NCI-H2196 (cell line): Measurements from ENCODE around the gene UAP1L1.

Experiments
- DNase-seq: peaks from one replicate; lab custom pipeline; 2025; ENCODE audit not compliant: unreplicated experiment; lab: John Stamatoyannopoulos, UW

Gene UAP1L1

DNA sequence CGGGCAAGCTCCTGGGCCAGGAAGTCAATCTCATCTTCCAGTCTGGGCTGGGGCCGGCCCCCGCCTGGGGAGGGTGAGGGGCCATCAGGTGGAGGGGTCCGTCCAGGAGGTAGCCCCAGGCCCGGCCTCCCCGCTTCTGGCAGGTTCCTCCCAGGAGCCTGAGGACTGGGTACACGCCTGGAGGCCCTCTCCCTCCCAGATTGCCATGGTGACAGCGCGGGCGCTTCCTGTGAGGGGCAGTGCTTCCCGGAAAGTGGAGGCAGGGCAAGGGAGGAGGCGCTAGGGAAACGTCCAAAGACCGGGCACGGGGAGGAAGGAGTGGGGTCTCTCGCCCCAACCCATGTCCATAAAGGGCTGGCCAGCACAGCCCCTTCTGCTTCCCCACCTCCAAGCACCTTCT lies 36.2 kb upstream of the UAP1L1 start:
- DNase-seq, result no peak

DNA sequence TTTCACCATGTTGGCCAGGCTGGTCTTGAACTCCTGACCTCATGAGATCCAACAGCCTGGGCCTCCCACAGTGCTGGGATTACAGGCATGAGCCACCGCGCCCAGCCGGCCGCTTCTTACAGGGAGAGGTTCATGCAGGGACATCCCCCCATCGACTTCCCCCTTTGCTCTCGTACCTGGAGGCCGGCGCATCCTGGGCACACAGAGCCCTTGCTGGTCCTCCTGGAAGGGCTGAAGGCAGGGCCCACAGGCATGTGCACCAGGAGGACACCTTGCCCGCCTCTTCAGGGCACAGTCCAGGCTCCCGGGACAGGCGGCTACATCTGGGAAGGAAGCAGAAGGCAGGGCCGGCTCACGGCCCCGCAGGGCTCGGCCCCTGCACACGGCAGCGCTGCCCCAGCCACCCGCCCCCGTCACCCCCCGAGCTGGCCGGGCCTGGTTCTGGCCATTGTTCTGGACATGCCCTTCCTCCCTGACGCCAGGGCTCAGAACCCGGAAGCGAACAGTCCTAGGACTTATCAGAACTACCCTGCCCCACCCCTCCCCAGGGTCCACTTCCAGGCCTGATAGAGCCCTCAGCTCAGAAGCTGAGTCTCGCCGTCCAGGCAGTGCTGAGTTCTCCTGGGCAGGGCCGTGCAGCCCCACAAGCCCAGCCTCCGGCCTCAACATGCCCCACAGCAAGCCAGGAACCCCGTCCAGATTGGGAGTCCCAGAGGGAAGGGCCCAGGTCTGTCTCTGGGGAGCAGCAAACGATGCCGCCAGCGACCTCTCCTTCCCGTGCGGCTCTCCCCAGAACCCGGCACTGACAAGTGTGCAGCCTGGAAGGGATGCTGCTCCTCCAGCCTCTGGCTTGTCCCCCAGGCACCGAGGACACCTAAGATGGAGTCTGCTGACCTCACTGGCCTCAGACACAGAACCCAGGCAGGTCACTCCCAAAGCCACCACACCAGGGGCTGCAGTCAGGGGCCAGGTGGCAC lies 34.3 kb upstream of the UAP1L1 start:
- no peak for DNase-seq

DNA sequence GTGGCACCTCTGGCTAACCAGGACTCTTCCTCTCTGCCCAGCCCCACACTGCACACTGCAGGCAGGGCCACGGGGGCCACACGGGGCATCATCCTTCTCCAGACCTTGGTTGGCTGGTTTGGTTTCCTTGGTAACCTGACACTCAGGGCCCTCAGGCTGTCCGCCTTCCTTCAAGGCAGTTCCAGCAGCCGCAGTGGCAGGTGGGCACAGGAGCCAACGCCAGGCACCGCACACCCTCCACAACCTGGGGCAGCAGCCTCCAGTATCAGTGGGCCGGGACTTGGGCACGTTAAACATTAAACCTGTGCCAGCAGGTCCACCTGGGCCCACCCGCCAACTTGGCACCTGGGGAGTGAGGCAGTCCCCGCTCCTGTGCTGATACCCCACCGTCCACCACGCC lies 33.3 kb upstream of the UAP1L1 start:
- peak; percentile 41 for DNase-seq

DNA sequence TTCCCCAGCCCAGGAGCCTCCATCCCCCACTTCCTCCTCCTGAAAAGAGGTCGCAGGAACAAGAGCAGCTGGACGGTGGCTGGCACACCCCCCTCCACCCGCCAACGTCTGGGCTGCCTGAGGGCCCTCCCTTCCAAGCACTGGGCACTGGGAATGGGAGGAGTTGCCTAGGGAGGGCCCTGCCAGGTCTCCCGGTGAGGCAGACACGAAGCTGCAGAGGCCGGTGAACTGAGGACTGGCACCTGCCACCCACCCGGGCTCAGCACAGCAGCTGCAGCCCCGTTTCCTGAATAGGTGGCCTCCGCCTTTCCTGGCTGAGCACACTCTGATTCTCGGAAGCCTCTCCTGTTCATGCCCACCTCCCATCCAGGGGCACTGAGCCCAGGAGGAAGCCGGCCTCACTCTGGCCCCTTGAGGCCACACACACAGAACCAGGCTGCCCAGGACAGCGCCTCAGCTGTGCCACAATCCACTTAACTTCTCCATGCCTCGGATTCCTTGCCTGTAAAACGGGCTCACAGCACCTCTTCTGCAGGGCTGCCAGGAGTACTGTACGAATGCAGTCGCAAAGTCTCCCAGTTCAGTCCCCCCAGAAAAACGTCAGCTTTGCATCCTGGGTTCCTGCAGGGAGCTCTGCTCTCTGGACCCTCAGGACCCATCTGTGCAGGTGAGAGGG lies 32.7 kb upstream of the UAP1L1 start:
- DNase-seq, result peak; percentile 83

DNA sequence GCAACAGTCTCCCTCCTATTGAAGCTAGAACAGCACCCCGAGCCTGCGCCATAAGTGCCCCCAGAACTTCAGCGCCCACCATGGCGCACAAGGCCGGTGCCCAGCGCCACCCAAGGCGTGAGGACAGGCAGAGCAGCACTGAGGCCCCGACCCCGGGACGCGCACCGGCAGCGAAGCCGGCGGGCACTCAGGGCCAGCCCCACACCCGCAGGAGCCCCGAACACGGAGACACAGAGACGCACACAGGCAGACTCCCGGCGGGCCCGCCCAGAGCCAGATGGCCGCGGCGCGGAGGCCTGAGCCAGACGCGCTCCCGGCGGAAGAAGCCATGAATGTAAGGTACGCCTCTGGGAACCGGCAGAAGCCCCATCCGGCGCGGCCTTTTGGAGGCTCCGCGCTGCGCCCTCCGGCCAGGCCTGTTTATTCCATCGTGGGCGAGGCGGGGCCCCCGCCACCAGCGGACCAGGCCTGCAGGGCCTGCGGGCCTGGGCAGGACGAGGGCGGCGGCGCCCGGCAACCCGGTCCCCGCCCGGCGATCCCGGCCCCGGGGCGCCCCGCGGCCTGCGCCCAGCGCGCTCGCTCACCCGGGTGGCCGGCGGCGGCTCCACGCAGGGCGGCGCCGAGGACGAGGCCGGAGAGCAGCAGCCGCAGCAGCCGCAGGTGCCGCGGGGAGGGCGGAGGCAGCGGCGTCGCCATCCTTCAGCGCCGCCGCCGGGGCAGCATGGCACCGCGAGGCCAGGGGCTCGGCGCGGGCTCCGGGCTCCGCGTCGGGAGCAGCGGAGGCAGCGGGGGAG lies 31.8 kb upstream of the UAP1L1 start:
- DNase-seq, result no peak

DNA sequence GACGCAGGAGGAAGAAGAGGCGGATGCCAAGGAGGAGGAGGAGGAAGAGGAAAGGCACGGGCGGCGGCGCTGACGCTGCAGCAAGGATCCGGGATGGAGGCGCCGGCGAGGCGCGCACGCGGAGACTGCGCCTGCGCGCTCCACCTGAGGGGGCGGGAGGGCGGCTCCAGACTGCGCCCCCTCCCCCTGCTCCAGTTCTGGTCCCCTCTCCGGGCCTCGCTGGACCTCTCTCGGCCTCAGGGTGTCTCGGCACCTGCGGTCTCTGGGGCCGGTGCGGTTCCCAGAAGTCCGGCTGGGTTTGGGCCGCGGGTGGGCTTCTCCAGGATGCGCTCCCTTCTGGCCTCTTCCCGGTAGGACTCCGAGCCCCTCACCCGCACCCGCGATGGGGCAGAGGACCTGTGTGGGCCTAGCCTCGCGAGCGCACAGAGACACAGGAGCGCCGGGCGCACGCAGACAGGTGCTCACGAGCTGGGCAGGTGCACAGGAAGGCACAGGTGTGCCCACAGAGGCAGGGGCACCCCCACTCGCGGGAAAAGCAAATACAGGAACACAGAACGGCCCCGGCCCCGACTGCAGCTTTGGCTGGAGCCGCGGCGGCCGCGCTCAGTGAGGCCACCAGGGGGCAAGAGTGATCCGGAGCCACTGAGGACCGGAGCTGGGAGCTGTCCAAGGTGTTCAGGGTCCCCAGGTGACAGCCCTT lies 31.1 kb upstream of the UAP1L1 start, which contains the start of gene NPDC1:
NPDC1 (minus strand) TSS at position 90 of the 700 bp plus-strand sequence. CDS start 188 bp downstream, outside the sequence.
- peak; percentile 83 for DNase-seq

DNA sequence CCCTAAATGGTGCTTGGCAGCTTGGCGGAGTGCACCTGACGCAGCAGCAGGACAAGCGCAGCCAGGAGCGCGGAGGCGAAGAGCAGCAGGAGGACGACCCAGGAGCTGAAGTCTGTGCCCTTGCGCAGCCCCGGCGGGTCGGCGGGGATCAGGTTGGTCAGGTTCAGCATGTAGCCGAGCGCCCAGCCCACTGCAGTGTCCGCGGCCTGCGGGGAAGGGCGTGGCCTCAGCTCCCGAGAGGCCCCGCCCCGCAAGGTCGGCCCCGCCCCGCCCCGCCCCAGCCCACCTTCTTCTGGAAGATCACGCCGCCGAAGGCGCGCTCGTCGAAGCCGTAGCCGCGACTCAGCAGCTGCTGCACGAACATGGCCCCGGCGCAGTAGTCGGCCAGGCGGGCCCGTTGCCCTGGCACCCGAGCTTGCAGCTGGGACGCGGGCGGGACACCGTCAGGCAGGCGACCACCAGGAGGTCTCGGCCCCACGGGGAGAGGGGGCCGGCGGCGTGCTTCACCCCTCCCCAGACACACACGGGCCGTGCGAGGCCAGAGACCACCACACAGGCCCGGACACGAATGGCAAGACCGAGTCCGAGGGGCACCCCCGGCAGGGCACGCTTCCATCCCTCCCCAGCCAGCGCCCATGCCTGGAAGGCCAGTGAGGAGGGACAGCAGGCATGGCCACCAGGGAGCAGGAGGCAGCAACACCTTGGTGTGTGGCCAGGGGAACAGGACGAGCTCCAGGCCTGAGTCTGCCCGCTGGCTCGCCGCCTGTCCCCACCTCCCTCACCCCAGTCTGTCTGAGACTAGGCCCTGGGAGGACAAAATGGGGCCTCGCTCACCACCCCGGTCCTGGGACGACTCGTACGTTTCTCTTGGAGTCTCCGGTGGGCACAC lies 28.4 kb upstream of the UAP1L1 start:
- DNase-seq, result no peak

DNA sequence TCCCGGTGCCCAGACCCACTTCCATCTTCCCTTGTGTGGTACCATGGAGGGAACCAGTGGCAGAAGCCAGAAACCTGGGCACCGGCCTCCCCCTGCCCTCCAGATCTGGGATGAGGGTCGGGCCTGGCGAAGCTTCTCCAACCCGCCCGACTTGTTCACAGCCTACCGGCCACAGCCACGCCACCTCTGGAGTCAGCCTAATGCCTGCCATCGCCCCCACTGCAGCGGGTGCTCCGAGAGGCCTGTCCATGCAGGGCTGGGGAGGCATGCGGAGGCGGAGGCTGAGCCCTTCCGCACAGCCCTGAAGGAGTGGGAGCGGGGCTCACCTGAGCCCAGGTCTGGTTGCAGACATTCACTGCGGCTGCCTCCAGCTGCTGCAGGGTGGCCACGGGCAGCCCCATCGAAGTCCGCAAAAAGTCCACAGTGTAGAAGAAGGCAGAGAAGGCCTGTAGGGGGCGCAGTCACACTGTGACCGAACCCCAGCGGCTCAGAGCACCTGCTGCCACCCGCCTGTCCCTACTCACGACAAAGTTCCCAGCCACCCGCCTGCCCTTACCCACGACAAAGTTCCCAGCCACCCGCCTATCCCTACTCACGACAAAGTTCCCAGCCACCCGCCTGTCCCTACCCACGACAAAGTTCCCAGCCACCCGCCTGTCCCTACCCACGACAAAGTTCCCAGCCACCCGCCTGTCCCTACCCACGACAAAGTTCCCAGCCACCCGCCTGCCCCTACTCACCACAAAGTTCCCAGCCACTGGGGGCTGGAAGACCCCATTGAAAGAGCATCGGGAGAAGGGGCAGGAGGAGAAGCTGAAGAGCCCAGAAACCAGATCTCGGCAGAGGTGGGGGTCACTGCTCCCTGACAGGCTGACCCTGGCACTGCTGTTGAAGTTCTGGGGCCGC lies 27.5 kb upstream of the UAP1L1 start:
- DNase-seq, result peak; percentile 69

DNA sequence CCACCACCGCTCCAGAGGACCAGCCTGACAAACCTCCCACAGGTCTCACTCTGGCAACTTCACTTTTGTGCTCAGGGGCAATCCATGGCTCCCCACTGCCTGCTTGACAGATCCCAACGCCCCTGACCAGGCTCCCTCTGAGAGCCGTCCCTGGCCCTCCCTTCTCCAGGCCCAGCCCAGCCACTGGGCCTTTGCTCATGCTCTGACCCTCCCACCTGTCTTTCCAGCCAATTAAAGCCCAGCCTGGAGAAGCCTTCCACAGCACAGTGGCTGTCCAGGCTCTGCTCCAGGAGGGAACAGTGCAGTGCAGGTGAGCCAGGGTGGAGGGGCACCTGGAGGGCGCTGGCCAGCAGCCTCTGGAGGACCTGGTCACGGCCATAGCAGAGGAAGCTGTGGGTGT lies 26.7 kb upstream of the UAP1L1 start:
- no peak for DNase-seq

DNA sequence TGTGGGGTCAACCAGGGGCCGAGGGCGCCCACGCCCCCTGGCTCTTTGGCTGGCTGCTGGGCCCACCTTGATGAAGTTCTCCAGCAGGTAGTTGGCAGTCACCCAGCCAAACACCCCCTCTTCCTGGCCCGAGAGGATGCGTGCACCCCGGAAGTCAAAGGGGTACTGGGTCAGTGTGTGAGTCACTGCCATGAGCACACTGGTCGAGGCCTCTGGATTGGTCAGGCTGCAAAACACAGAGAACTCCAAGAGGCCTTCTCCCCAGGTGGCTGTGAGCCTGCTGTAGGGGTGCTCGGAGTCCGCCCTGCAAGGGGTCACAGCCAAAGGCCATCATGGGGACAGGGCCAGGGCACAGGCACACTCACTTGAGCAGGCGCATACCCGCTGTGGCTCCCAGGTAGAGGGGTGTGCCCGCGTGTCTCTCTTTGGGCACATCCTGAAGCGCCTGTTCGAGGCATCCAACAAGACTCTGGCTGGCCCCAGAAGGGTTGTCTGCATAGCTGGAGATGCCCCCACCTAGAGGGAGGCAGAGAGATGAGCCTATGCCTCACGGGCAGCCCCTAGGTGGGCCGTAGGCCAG lies 26.1 kb upstream of the UAP1L1 start:
- no peak for DNase-seq

DNA sequence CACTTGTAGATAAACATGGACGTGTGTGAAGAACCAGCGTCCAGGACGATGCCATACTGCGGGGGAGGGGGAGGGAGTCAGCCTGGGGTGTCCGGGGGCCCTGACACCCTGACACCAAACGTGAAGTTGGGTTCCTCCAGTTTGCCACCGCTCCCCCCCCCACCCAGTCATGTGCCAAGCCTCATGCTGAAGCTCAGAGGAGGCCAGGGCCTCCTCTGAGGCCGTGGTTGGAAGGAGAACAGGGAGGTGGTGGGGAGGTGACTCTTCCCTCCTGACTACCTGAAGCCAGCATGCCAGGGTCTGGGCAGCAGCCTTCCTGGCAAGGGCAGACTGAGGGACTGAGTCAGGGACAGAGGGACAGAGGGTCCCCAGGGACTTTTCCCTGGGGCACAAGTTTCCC lies 25.0 kb upstream of the UAP1L1 start:
- DNase-seq, result no peak

DNA sequence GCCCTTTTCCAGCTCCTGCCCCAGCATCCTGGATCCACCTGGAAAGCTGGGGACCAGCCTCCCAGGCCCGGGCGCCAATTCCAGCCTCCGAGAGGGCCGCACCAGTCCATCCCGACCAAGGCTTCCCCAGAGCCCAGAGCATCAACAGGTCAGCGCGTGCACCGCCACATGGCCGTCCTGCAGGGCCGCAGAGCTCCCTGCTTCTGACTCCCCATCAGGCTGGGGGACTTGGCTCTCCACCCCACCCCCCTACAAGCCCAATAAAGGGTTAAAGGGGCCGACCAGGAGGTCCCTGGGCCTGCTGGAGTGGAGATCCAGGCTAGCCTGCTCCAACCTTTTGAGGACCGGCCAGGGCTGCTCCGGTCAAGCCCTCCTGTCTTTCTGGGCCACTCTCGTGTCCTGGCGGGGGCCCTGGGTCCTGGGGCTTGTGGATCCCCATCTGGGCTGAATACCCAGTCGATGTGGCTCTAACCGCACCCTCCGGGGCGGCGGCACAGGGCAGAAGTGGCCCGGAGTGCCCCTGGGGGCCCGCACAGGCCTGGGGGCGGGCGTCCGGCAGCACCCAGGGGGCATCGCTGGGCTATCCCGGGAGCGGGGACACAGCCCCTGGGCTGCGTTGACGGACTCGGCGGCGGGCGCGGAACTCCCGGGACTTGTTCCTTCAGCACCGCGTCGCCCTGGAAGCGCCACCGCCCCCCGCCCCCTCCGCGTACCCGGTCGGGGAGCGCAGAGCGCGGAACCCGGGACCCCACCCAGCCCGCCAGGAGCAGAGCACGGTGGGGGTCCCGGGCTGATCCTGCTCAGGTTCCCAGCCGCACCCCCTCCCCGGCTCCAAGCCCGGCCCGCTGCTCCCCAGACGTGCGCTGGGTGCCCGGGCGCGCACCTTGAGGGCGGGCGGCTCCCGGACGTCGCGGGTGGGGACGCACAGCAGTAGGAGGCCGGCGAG lies 24.0 kb upstream of the UAP1L1 start:
- DNase-seq, result no peak

DNA sequence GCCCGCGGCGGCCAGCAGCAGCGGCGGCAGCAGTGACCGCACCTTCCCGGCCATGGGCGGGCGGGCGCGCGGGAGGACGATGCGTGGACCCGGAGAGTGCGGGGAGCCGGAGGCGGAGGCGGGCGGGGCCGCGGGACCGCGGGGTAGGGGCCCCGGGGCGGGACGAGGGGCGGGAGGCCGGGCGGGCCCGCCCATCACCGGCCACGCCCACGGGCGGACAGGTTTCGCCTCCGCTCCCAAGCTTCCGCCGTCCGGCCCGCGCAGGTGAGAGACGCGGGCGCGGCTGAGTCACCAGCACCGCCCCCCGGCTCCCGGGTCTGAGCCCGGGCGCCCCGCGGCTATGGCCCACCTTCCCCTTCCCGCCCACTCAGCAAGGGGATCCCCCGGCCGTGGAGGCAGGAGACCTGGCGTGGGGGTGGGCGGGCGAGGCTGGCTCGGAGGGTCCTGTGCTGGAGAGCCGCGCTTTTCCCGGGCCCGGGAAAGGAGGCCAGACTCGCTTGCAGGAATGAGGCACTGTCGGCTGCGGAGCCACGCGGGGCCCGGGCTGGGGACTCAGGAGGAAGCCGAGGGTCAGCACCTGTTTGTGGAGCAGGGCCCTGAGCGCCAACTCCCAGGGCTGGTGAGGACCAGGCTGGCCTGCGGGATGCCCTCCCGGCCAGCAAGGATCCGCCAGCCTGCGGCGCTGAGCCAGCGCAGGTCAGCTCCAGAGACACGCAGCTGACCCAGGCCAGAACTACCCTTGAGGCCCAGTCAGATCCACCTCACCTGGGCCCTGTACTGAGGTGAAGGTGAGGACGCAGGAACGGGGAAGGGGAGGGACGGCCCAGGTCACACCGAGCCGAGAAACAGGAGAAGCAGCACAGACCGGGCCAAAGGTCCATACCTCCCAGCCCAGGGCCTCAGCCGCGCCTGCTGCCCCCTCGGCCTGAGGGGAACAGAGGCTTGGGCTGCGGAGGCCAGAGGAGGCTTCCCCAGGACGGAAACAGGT lies 23.1 kb upstream of the UAP1L1 start, which contains the start of gene ENTPD2:
ENTPD2 (minus strand) TSS at position 118 of the 988 bp plus-strand sequence; CDS start at position 54, 64 bp downstream.
- DNase-seq, result peak; percentile 84

DNA sequence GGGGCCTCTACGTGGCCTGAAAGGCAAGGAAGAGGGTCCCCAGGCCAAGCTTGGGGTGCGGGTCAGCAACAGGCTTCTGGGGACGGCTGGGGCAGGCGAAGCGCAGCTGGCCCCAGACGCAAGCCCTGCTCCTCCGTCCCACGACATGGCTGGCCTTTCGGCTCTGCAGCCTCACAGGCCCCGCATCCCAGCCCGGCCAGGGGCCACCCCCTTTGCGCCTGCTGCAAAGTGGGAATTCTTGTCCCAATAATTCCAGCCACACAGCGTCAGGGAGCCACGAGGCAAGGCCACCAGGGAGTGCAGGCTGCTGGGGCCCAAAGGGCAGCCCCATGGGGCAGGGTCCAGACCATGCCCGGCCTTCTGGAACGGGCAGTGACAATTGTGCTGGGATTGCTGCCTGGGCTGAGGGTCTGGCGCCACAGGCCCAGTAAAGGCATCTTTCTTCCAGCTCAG lies 22.4 kb upstream of the UAP1L1 start:
- DNase-seq, result no peak
